GM21576 (cell line): ENCODE measurements around the gene CRIM1.
"Not testable (repeated sequence)": the region's sequence is repeated elsewhere in the genome, so short reads cannot be mapped to it uniquely, and the experiment has no call there.

Source experiments
- ATAC-seq: cut with Tn5 transposase; IDR thresholded peaks from one replicate; pipeline ENCODE4 v1.9.1; 2021; ENCODE audit warnings: mild to moderate bottlenecking, moderate library complexity; ENCODE audit not compliant: unreplicated experiment

CRIM1 gene

DNA sequence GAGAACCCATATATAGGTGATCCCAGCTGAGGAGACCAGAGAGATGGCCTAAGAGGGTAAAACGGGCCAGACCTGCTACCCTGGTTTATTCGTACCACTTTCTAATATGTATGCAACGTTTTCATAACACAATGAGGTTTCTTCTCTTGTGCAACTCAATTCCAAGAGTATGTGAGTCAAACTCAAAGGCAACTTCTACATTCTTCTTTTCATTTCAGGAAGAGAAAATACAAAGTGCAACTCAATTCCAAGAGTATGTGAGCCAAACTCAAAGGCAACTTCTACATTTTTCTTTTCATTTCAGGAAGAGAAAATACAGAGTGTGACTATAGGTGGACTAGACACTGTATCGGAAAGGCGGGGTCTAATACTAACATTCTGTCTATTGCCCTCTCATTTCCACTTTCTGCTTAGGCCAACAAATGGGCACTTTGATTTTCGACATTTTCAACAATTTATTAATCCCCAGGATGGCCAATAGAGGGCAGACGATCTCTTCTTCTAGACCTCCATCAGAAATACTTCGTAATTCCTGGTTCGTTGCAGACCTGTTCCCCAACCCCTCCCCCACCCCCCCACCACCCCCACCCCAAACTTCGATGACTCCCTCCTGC lies 3.7 kb upstream of the CRIM1 start:
- no peak for ATAC-seq

DNA sequence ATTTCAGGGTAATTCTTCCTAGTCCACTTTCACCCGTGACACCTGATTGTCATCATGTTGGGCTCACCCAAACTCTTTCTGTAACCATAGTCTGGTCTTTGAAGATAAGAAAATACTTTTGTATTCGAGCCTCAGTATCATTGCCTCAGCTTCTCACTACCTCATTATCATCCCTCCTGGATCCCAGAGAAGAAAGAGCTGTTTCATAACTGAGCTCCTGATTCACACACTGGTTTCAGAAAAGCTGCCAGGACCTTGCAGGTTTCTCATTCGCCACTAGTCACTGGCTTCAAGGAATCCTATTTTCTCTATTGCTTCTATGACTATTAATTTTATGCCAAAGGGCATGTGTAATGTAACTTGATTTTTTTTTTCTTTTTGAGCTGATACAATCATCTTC lies 2.9 kb upstream of the CRIM1 start:
- ATAC-seq, result no peak

DNA sequence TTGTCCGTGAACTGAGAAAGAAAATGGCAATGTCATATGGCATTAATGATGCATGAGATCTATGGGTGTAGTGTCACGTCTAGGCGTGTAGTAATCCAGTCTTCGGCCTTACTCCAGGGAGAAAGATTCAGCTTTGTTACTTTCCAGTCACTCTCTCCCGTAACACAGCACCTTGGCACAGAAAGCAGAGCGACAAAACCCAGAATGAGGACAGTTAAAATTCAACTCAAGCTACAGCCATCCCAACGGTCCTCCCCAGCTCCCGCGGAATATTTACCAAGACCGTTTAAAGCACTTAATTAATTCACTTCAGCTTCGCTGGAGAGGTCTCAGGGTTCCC lies 797 bp upstream of the CRIM1 start:
- ATAC-seq, result no peak

DNA sequence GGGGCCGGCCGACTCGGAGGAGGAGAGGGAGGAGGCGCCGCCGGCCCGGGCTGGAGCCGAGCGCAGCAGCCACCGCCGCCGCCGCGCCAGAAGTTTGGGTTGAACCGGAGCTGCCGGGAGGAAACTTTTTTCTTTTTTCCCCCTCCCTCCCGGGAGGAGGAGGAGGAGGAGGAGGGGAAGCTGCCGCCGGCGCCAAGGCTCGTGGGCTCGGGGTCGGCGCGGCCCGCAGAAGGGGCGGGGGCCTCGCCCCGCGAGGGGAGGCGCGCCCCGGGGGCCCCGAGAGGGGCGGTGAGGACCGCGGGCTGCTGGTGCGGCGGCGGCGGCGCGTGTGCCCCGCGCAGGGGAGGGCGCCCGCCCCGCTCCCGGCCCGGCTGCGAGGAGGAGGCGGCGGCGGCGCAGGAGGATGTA lies 316 bp downstream of the CRIM1 start:
- ATAC-seq, result no peak

DNA sequence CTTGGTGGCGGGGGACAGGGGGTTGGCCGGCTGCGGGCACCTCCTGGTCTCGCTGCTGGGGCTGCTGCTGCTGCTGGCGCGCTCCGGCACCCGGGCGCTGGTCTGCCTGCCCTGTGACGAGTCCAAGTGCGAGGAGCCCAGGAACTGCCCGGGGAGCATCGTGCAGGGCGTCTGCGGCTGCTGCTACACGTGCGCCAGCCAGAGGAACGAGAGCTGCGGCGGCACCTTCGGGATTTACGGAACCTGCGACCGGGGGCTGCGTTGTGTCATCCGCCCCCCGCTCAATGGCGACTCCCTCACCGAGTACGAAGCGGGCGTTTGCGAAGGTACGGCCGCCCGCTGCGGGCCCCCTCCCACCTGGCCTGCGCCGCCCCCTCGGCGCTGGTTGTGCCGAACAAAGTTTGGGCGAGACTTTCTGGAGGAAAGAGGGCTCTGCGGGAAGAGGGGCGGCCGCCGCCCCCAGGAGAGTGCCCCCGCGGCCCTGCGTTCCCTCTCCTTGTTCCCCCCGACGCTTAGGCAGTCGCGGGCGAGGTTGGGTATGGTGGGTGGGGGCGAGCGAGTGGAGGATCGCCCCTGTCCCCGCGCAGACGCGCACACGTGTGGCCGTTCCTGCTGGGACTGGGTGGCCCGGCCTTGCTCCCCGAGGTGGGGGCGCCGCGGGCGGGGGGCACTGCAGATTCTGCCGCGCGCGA lies 866 bp downstream of the CRIM1 start:
- ATAC-seq, result peak; percentile 16

DNA sequence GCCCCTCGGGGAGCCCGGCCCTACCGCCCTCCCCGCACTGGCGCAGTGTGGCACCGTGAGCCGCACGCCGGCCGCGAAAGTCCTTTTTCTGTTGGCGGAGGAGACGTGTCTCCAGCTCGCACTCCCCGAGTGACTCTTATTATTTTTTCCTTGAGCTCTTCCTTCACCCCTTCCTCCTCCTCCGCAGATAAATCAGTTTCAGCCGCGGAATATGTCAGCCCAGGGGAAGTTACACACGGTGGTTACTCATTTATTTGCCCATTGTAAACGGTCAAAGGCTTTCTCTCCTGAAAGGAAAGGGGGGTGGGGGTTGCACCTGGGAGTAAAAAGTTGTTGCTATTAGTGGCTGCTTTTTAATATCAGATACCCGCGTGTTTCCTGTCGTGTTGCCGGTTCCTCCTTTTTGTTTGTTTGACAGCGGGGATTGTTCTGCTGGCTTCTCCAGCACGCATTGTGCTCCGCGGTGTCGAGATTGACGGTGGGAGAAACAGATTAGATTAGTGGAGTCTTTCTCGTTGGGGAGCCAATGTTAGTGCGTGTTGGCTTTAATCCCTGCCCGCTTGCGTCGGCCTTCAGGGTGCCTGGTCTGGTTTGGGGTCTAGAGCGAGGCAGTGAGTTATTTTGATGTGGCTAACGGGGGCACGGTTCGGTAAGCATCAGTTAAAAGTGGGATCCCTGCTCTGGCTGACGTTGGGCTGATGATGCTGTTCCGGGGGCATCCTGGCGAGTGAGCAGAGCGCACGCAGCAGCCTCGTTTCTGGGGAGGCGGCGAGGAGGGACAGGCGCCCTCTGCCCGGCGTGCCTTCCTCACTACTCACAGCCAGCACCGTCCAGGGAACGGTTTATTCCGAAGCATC lies 1.6 kb downstream of the CRIM1 start:
- peak; percentile 25 for ATAC-seq

DNA sequence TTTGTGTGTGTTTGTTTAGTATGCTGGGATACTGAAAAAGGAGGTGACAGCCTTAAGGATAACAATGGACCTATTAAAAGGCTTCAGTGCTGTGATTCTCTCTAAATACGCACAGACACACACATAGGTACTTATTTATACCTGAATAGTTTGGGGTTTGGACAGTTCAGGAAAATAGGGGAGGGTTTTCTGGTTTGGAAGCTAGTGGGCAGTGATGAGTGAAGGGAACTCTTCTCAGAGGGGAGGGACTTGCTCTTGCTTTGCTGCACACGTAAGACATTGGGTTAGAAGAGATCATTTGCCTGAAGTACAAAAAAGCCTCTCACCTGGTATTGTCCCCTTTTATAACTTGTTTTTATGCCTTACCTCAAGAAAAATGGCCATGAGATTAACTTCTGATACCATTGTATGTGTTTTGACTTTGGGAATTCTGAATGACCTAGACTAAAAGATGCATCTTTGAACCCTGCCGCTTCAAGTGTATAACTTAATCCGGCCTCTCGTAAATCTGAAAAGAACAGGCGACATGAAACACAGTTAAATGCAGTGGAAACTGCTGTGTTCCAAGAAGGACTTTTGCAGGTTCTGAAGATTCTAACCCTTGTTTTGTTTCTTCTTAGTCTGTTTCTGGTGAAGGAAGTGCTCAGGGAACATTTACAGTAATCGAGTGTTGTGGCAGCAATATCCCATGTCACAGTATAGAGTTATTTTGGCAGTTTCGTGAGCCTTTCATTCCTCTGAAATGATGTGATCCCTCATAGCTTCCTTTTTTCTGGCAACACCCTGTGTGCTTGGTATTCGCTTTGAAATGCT lies 2.5 kb downstream of the CRIM1 start:
- peak; percentile 30 for ATAC-seq

DNA sequence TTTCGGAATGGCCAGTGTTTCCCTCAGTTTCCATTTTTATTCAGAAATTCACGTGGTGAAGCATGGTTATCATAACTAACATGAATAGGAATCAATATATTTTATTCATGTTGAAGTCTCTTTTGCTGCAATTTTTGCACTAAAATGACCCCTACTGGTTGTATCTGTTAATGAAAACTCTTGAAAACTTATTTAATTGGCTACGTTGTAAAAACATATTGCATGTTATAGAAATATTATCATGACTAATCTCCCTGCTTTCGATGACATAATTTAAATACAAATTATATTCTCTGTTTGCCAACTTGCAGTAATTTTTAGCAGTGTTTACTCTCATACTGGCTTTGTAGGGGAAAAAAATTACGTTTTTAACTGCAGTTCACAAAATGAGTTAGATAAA lies 3.5 kb downstream of the CRIM1 start:
- no peak for ATAC-seq

DNA sequence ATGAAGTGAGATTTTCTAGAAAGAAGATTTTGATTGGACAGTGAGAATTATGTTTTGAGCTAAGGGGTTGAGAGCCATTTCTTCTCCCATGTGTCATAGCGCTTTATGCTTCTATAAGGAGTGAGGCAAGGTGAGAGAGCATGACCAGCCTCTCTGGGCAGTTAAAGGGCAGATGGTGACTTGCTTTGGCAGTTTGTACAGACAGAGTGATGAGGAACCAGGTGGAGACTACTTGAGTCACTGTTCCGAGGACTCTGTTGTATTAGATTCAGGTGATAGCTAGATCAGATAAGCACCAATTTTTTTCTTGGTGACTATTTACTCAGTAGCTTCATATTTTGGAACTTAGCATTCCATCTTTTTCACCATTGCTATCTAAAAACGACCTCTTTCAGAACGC lies 4.5 kb downstream of the CRIM1 start:
- ATAC-seq, result no peak

DNA sequence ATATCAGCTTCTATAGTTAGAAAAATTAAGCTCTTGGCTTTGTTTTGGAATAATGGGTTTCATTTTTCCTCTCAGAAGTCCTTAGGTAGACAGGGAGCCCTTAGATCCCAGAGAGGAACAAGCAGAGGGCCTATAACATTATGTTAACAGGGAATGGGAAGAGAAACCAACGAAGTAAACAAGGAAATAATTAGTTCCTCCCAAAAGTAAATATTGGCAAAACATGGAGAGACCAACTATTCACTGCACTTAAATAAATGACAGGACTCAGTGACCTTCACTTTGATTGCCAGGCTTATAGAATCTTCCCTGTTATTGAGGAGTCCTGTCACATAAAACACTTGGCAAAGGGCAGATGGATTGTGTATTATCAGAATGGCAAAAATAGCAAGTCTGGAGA lies 5.3 kb downstream of the CRIM1 start:
- no peak for ATAC-seq

DNA sequence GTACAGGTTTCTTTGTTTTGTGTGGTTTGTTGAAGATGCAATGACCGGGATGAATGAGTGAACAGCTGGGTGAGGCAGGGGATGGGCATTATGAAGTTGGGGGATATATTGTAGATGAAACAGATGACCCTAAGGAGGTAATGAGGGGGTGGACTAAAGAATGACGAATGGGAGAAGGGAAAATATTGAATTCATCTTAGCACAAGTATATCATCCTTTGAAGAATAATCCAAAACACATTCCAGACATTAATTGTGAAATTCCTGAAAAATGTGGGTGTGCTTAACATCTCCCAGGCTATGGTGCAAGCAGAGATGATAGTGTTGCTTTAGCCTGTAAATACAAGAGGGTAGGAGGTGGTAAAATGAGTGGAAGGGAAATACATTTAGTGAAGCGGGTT lies 5.8 kb downstream of the CRIM1 start:
- no peak for ATAC-seq

DNA sequence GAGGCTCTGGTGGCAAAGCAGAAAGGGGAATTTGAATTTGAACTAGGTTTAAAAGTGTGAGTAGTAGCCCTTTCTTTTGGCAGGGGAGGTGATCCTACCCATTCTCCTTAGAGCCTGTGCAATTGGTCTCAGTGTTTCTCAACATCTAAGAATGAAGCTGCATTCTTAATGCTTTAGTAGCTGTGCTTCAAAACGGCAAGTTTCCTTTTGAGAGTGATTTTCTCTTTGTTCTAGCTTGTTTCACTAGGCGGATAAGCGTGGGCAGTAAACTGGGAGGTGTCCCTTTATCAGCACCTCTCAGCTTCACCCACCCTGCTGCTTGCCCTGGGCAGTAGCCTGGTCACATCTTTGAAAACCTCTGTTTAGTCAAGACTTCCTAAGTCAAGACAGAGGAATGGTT lies 6.7 kb downstream of the CRIM1 start:
- no peak for ATAC-seq

DNA sequence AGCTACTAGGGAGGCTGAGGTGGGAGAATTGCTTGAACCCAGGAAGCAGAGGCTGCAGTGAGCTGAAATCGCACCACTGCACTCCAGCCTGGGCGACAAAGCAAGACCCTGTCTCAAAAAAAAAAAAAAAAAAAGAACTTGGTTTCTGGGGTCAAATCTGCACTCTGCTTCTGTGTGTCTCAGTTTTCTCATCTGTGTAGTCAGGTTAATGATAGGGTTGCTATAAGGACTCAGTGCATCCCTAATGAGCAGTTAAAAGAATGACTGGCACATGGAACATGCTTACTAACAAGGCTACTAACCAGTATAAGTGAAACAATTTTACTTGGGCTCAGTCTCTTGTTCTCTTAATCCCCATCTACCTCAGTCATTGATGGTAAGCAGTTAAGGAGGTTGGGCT lies 7.5 kb downstream of the CRIM1 start:
- ATAC-seq, result not testable (repeated sequence)

DNA sequence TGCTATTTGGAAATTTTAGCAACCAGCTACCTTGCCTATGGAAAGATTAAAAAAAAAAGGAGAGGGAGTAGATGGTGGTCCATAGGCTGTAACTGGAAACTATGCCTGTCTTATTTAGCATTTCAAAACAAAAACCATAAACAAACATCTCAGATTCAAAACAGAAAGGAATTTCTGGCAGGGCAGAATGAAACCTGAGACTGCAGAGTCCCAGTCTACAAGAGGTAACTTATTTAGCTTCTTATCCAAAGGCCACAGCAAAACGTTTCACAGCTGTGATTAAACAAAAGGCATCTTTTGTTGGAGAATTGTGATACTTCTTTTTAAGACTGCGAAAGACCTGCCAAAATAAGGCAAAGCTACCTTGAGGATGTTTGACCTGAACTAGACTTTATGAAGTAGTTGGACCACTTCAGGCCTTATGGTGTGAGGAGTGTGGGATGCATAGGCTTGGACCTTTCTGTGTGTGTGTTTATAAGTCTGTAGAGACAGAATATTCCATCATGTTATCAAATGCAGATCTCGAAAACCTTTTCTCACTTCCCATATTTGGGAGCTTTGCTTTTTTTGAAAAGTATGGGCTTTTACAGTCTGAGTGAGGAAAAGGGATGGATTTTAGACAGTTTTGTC lies 11.0 kb downstream of the CRIM1 start:
- no peak for ATAC-seq

DNA sequence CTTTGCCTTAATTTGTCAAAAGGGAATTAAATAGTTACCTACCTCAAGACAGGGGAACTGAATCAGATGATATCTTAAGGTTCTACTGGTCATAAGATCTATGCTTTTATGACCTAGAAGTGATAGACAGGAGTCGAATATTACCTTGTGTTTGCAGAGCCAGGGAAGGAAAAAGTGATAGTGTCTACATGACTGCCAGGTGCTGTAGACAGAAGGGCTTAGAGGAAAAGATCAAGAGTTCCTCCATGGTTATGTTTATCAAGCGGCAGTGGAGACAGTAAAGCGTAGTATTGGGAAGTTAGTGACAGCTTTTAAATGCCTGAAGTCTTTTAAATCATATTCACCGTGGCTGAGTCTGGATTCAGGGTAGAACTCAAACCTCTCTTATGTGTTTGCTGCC lies 11.9 kb downstream of the CRIM1 start:
- no peak for ATAC-seq

DNA sequence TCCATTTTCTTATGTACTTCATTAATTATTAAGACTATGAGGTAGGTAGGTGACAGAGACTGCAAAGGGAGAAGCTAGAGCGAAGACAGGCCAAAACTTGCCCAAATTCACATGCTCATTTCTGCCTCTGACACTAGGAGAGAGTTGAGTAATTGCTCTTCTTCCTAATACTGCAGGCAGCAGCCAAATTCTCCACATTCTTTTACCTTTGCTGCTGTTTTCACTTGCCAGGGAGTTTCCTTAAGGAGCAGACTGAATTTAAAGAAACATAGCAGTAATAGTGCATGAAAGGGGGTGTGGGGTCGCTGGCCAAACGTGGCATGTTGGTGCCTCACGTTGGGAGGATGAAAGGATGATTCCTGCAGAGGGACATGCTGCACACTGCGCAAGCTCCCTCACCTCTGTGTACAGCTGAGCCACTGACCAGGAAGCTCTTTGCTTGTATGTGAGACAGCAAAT lies 12.3 kb downstream of the CRIM1 start:
- no peak for ATAC-seq

DNA sequence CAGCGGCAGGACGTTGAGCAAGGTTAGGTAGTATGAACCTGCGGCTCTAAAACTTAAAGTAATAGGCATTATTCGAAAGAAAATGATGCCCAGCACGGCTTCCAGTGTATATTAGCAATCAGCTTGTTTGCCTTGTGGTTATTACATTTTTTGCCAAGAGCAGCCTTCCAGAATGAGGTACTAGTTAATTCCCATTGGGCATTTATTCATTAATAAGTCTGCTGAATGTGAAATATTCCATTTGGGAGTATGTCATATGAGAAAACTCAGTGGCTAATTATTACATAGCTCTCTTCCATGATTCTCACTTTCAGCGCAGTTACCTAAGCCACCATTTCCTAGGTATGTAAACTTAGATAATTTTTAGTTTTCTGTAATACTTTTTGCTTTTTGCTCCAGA lies 12.9 kb downstream of the CRIM1 start:
- ATAC-seq, result no peak

DNA sequence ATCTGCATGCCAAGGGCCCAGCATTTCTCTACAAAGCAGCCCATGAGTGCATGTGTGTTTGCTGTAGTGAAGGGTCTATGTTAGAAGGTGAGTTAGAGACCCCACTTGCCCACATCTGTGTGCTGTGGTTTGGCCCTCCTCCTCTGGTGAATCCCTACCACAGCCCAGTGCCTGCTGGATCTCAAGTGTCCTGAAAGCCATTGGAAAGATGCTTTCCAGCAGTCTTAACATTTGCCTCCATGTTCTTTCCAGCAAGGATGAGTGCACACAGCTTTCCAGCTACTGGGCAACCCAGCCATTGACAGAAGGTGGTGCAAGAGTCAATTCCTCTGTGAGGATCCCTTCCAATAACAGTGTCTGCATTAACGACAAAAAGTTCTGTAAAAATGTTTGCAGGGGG lies 13.6 kb downstream of the CRIM1 start:
- no peak for ATAC-seq

DNA sequence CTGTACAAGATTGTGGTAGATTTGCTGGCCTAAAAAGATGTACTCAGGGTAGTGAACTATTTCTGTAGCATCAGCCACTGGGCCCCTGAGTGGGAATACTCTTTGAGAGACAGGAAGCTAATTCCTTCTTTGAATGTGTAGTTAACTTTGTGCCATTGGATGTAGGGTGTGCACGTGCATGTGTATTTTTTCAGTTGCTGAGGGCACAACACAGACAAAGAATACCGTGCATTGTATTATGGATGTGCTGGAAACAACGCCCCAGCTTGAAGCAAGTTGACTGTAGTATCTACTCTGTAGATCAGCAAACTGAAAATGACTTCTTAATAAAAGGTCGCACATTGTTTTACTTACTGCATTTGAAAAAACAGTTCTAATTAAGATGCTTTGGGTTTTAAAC lies 14.1 kb downstream of the CRIM1 start:
- ATAC-seq, result no peak

DNA sequence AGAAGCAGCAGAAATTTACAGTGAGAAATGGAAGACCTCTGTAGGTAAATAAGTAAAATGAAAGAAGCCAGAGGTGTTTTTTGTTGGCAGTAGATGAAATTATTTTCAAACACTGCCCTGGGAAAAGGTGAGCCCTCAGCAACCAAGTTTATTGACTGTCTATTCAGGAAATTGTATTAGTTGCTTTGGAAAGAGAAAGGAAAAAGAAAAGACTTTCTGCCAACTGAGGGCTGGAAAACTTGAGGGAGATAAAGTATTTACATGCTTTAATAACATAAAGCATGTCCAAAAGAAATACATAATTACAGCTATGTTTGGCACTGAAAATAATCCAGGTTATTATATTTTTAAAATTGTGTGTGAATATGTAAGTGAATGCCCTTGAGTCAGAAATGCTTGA lies 14.7 kb downstream of the CRIM1 start:
- no peak for ATAC-seq
